GM18907 (cell line): ENCODE results near the gene CDH4.
"Not testable (repeated sequence)": the region's sequence is repeated elsewhere in the genome, so short reads cannot be mapped to it uniquely, and the experiment has no call there.

Source experiments
- ATAC-seq: cut with Tn5 transposase; IDR thresholded peaks from one replicate; pipeline ENCODE4 v1.9.1; 2021; ENCODE audit warnings: mild to moderate bottlenecking, moderate library complexity; ENCODE audit not compliant: unreplicated experiment

CDH4 gene

DNA sequence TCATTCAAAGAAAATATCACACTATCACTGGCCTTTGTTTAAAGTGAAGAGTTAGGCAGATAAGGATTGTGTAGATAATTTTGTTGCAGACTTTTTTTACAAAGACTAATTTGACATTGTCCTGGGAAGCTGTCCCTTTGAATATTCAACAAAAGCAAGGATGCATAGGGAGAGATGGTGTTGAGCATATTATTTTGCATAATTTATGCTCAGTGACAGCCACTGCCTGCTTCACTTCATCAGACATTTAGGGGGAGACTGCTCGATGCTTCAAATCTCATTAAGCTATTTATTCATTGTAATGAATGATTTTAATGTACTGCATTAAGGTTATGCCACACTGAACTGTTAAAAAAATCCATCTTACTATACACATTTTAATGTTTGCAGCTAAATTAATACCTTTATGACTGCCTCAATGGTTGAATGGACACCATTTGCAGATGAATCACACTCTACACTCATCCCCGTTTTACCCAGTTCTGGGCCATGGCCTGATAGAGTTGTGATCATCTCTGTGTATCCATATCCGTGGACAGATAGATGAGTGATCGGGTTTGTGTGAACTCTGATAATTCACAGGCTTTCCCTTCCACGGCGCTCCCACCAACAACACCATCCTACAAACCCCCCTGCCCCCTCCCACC is 128.0 kb downstream of the CDH4 start:
- no peak for ATAC-seq

DNA sequence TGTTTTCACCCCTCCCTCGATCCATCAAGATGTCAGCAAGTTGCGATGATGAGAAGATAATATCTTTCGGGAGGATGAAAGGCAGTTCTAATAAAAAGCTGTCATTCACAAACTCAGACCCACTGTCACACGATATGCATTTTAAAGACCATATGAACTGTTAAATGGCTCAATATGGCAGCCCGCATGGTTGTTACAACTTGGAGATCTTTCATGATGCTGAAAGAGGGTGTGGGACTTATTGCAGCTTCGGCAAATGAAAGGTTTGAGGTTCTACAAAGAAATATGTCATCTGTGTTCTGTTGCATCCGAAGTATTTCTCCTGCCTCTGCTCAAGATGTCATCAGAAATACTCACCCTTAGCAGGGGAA is 128.5 kb downstream of the CDH4 start:
- ATAC-seq: no peak

DNA sequence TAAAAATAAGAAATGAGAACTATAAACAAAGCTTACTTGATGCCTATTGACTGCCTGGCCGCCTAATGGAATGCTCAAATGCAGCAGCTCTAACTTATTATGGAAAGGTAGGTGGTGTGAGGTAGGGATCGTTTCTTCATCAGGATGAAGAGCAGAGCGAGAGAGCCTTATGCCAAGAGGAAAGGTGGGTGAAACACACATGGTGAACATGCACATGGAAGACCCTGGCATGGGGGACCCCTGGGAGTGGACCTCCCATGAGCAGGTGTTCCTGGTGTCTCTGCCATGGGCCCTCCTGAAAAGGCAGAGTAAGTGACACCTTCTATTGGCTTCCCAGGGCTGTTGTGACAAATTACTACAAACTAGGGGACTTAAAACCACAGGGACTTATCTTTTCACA is 130.1 kb downstream of the CDH4 start:
- no peak for ATAC-seq

DNA sequence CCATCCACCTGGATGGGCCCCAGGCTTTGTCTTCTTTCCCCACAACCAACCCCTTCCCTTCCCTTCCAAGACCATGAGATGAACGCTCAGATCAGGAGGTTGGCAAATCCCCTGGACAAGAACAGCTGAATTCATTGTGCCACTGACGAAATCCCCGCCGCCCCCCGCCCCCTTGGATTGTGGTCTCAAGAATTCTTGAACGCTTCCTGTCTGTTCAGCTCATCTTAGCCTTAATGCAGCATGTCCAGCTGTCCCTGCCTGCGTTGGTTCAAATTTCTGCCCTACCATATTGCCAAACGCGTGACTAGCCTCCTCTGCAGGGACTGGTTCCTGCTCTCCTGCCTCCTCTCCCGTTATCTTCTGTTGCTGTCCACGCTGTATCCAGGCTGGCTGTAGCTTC is 133.2 kb downstream of the CDH4 start:
- no peak for ATAC-seq

DNA sequence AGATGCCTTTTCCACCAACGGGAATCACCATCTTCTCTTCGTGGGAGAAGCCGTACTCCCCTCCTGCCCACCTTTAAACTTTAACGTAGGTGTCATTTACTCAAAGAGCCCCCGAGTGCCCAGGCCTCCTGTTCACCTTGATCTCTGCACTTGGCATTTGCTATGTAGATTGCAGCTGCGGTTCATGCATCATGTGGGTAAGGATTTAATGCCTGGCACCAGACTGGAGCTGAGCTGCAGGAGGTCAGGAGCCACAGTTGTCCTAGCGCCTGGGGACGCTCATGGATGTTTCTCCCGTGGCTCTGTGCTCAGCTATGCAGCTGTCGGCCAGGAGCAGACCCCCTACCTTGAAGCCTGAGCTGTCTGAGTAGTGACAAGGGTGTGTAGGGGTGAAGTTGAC is 133.7 kb downstream of the CDH4 start:
- ATAC-seq: no peak

DNA sequence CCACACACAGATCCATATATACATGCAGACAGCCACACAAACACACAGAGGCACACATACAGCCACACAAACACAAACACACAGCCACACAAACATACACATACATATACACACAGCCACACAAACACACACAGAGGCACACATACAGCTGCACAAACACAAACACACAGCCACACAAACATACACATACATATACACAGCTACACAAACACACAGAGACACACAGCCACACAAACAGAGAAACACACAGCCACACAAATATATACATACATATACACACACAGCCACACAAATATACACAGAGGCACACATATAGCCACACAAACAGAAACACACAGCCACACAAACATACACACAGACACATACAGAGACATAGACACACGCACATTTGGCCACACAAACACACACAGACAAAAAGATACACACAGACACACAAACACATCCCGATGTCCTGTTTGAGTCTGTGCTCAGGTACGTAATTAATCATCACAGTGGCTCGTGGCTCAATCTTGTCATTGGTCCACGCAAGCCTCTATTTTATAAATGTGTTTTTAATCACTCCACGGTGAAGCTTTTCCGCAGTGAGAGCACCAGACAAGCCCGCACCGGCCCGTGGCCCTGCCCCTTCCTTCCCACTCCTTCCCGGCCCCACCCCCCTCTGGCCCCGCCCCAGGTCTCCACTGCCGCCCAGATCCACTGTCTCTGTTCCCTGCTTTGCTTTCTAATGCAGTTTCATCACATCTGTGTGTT is 135.3 kb downstream of the CDH4 start:
- ATAC-seq: no peak

DNA sequence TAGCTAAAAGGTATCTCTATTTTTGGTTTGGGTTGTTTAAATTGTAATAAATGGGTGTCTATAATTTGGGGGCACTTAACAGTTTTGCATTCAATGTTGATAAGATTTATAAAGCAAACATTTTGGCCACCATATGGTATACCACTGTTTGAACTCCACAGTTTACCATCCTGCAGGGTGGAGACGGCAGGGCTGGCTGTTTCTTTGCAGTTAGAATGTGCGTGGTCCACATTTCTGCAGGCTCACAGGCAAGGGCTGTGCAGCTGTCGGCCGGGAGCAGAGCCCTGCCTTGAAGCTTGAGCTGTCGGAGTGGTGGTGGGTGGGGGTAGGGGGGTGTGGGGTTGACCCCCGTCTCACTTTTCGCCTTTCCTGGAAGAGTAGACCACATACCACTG is 135.9 kb downstream of the CDH4 start:
- ATAC-seq: no peak

DNA sequence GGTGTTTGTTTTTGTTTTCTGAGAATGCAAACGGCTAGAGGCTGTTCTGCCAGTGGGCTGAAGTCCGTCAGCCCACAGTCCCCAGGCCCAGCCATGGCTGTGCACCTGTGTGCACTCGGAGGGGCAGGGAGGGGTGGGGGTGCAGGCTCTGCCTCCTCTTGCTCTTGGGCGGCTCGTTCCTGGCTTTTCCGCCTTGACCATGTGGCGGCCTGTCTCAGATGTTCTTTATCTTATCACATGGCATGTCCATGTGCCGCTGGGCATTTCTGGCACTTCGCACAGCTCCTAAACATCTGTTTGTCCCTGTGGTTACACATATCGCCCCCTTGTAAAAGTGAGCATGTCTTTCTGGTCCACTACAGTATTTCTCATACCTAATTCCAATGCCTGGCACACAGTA is 137.0 kb downstream of the CDH4 start:
- no peak for ATAC-seq

DNA sequence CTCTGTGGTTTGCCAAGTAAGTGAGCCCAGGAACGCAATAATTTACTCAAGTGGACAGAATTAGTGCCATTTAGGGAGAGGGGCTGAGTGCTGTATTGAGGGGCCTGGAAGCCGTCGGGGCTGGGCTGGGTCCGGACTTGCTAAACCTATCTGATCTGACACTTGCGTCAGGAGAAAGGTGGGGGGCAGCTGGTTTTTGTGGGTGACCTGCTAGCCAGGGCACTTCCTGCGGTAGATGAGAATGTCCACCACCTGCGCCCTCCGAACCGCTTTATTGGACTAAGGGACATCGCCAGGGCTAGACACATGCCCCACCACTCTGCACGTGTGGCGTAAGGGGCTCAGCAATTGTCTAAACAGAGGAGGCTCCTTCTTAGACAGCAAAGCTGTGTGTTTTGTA is 139.1 kb downstream of the CDH4 start:
- ATAC-seq: no peak

DNA sequence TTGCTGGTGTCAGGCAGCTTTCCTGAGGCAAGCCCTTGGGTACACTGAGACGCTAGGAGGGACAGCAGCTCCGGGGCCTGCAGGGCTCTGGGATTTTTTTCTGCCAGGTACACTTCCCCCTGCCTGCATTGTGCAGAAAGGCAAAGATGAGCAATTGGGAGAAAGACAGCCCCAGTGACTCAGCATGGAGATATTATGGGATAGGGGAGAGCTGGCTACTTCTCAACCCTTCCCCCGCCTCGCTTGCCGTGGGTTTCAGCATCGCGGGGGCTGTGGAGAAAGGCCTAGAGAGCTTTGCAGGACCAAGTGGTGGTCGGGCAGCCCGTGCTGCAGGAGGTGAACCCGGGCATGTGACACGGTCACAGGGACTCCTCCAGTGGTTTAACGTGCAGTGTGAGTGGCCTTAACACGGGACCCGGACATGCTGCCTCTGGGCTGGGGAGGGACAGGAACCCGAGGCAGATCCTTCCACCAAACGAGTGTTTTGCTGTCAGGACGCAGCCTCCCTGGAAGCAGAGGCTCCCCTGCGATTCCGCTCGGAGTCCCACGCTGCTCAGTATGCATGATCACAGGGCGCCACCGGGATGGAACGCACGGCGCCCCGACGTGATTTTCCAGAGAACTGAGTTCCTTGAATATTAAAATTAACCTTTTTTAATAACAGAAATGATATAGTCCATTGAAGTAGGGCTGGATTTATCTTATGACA is 139.9 kb downstream of the CDH4 start:
- ATAC-seq: no peak

DNA sequence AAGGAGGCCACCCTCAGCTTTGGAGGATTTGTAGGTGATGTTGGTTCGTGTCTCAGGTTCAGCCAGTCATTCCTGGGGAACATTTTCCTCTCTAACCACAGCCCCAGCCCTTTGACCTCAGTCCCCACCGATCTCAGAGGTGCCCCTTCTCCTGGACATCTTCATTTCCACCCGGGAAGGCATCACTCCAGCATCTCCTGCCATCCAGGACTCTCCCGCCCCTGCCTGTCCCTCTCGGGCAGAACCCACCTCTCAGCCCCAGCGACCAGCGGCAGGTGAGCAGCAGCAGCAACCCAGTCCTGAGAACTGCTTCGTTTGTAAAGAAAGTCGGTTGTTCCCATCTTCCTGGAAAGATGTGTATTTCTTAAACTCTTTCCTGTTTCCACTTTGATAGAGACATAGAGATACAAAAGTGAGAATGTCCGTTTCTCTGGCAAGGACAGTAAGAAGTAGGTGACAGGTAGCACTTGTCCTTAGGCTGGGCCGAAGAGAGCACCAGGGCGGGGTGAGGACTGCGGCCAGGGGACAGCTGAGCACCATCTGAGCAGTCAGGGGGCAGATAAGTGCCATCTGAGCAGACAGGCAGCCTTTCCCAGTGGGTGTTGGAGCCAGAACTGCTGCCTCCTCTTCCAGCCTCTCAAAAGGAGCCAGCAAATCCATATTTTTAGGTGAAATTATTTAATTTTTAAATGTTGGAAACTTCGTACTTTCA is 142.2 kb downstream of the CDH4 start:
- ATAC-seq: no peak

DNA sequence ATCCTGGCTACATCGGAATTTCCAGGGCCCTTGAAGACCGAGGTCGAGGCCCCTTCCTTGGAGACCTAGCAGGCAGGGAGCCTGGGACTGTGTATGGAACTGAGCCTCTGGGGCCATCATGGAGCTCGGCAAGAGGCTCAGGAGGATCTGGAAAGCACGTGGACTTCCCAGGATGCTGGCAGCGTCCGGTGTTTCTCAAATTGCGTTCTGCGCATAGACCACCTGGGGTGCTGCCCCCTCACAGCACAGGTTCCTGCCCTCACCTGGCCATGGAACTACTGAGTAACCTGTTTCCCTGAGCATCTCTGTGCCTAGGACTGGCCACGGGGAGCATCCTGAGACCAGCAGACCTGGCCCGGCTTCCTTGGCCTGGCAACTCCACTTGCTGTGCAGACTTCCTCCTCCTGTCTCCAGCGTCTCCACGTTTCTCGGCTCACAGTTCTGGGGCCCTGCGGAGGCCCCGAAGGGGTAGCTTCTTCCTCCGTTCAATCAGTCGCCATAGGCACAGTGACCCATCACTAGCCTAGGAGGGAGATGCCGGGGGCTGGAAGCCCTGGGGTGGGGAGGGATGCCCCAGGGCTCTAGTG is 144.3 kb downstream of the CDH4 start:
- ATAC-seq: no peak

DNA sequence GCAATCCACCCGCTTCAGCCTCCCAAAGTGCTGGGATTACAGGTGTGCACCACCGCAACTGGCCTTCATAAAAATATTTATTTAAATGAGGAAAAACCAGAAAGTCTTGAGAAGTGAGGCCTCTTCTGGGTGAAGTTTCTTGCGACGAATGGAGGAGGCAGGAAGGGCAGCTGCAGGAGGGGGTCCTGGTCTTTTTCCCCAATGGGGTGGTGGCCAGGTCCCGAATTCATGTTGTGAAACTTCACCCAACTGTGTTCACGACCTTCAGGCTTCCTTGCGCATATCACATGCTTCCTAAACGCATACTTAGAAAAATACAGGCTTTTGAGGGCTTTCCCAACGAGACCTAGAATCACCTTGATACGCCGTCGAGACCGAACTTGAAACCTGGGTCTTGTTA is 145.1 kb downstream of the CDH4 start:
- no peak for ATAC-seq

DNA sequence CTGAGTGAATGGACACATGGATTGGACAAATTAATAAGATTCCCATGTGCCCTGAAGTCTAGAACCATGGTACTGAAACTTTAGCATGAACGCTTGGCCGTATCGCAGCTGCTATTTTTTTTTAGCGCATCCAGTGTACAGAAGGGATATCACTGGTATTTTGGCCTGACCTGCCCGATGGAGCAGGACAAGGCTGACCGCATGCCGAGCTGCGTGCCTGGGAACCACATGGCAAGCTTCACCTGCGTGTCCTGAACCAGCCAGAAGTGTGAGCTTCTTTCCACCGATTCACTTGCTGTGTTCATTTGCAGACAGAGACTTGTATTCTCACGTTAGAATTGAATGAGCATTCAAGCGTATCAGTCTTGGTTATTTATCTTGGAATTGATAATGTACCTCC is 145.7 kb downstream of the CDH4 start:
- ATAC-seq: no peak

DNA sequence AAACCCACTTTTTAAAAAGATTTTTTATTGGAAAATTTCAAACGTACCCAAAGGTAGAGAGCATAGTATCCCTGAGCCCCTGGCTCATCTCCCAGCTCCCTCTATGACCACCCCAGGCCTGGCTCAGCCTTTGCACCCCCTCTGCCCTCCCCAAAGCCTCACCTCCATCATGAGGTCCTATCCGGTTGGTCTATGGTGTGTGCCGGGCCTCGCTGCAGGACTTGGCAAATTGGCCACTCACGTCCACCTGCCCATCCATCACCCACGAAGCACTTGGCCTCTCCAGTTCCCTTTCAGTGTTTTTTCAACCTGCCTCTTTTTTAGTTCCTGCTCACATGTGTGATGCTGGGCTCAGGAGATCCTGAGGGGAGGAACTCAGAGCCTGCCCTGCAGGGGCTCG is 147.4 kb downstream of the CDH4 start:
- no peak for ATAC-seq

DNA sequence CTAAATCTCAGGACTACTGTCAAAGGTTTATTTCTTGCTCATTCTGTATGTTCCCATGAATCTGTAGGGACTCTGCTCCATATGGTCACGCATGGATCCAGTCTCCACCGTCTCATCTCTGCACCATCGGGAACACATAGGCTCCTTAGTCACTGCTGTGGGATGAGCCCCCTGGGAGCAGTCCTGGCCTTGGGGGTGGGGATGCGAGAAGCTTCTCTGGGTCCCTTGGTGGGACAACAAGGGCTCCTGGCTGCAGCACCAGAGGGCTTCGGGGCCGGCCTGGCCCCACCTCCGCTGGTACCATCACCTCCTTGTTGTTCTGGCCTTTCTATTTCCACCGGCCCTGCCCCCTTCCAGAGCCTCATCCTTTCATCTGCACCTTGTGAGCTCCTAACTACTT is 148.4 kb downstream of the CDH4 start:
- ATAC-seq: no peak

DNA sequence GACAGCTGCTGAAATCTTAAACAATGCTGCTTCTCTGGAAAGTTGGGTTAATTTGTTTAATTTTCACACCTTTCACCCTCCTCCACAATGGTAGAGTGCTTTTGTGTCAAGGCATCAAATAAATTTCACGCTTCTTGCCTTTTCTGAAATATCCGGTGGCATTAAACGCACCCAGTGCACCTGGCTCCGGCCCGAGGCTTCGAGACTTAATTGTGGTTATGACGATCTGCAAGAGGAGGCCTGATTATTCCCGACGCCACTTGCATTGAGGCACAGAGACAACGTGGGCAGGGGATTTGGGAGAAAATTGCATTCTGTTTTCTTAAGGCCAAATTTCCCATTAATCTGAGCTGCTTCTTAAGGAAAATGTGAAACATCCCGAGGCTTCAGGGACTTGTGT is 152.2 kb downstream of the CDH4 start:
- no peak for ATAC-seq

DNA sequence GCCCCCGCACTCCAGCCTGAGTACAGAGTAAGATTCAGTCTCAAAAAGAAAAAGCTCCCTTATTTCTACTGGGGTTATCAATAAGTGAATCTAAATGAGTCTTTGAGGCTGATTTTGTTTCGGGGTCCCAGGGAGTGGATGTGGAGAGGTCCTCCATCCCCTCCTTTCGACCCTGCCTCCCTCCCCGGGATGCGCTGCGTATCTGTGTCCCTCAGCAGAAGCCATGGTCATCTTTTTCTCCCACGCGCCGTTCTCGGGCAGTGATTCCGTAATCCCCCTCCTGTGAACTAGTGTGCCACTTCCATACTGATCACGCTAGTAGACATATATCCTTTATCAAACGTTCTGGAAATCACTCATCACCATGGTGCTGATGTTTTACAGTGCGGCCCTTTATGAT is 152.9 kb downstream of the CDH4 start:
- ATAC-seq: no peak

DNA sequence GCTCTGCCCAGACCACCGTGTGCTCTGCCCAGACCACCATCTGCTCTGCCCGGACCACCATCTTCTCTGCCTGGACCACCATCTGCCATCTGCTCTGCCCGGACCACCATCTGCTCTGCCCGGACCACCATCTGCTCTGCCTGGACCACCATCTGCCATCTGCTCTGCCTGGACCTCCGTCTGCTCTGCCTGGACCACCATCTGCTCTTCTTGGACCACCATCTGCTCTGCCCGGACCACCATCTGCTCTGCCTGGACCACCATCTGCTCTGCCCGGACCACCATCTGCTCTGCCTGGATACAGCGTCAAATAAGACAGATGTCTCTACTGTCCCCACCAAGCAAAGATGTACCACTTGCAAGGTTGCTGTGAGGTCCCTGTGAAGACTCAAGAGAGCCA is 154.7 kb downstream of the CDH4 start:
- ATAC-seq: not testable (repeated sequence)

DNA sequence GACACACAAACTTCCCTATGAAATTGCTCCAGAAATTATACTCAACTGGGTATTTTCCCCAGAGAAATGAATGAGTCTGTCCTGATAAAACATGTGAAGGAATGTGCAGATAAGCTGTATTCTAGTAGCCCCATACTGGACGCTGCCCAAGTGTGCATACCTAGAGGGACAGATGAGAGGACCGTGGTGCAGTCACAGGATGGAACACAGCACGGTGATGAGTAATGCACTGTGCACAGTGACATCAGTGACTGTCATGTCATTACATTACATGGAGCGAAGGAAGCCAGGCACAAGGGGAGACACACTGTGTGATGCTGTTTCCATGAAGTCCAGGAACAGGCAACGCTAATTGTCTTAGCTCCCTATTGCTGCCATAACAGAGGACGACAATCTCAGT is 155.5 kb downstream of the CDH4 start:
- ATAC-seq: no peak
